Spleen (tissue), 11 donors: ENCODE data around the gene PICALM. TPM values are rescaled to one million over a fixed set of nuclear protein-coding genes. Genes with fewer than 3 reads are reported as not detected.

Experiments used
- DNase-seq: peaks from one replicate; pipeline ENCODE4 v3.0.0-alpha.2; 2020
- H3K27ac ChIP-seq, 8 donors: fragments of 200-600 bp; sonication (generic) in 7 of 8; 1 replicate in 4 of 8; 2 replicates in 4 of 8; pipeline versions ENCODE4 v1.5.0 to v1.8.0; 2016 to 2021; ENCODE audit warnings: inconsistent platforms in 4 of 8, mild to moderate bottlenecking in 4 of 8, moderate library complexity in 1 of 8
- H3K27me3 ChIP-seq, 7 donors: fragments of 200-600 bp; sonication (generic) in 6 of 7; replicated peaks in 1 of 7; 1 replicate in 4 of 7; 2 replicates in 3 of 7; pipeline versions ENCODE4 v1.5.0 to v1.8.0; 2016 to 2021; ENCODE audit warnings: inconsistent platforms in 3 of 7, mild to moderate bottlenecking in 1 of 7
- H3K36me3 ChIP-seq, 6 donors: fragments of 200-600 bp; sonication (generic) in 5 of 6; 1 replicate in 4 of 6; 2 replicates in 2 of 6; pipeline versions ENCODE4 v1.5.0 to v1.8.0; 2016 to 2021; ENCODE audit warnings: inconsistent platforms in 2 of 6
- H3K4me1 ChIP-seq, 6 donors: fragments of 200-600 bp; sonication (generic) in 5 of 6; 1 replicate in 3 of 6; 2 replicates in 3 of 6; pipeline versions ENCODE4 v1.5.0 to v1.8.0; 2016 to 2021; ENCODE audit warnings: inconsistent platforms in 3 of 6
- H3K4me3 ChIP-seq, 8 donors: fragments of 200-600 bp; sonication (generic) in 7 of 8; 1 replicate in 4 of 8; 2 replicates in 4 of 8; pipeline versions ENCODE4 v1.5.0 to v1.8.0; 2016 to 2021; ENCODE audit warnings: inconsistent platforms in 4 of 8, mild to moderate bottlenecking in 4 of 8, moderate library complexity in 2 of 8
- H3K9me3 ChIP-seq, 8 donors: fragments of 200-600 bp; sonication (generic) in 7 of 8; 1 replicate in 4 of 8; 2 replicates in 4 of 8; pipeline versions ENCODE4 v1.5.0 to v1.8.0; 2016 to 2021; ENCODE audit warnings: inconsistent platforms in 4 of 8
- CTCF ChIP-seq, 11 experiments: fragments of 200-600 bp in 7 of 11; fragments of 450-650 bp in 4 of 11; sonication (generic) in 4 of 11; IDR thresholded peaks in 8 of 11; conservative IDR thresholded peaks in 3 of 11; 1 replicate in 7 of 11; 2 replicates in 4 of 11; pipeline versions ENCODE4 v1.4.0 to v1.8.0; 2016 to 2021; ENCODE audit warnings: antibody characterized with exemption in 11 of 11, inconsistent platforms in 4 of 11, mild to moderate bottlenecking in 1 of 11
- POLR2A ChIP-seq, 3 donors: fragments of 450-650 bp; IDR thresholded peaks; one replicate each; pipeline ENCODE4 v1.5.1; 2017; ENCODE audit warnings: antibody characterized with exemption in 3 of 3, mild to moderate bottlenecking in 1 of 3
- POLR2AphosphoS5 ChIP-seq, 3 donors: sonication (generic); formaldehyde crosslinking; IDR thresholded peaks; one replicate each; pipeline ENCODE4 v1.5.1; 2017; ENCODE audit warnings: antibody characterized with exemption in 3 of 3
- WGBS, 5 donors: extraction: QIAGEN DNeasy Blood & Tissue Kit in 3 of 5; methylation state at CpG; one replicate each; pipeline versions ENCODE4 v1.1.5 to v1.1.7; 2013 to 2018; 5-methylcytosine and 5-hydroxymethylcytosine counted together
- intact Hi-C: fragments of 100-400 bp; cut with DNase I; formaldehyde crosslinking; loops from one replicate; pipeline ENCODE4 v1.15.0; 2023; ENCODE audit warnings: low total_unique reads
- polyA plus RNA-seq, 3 donors: library from polyadenylated mRNA; stranded (reverse); fragments of 200-250 nt; gene quantifications; one replicate each; pipeline ENCODE4 v1.2.1, GENCODE V29; 2013
- total RNA-seq, 7 donors: library from RNA; depleted of rRNA in 3 of 7; stranded (reverse); fragments of >200 nt in 3 of 7; fragmentation: NEBNext Ultra II Directional in 4 of 7; extraction: Animal tissue kit (Norgen Biotek cat#: 25700) in 4 of 7; gene quantifications; one replicate each; pipeline versions ENCODE4 v1.1.0 to v1.2.1, GENCODE V29; 2016 to 2021
- donor health status: healthy with polysubstance abuse.
- donor health status: DM: no; HTN: no; CAD: no; lungs with moderate emphysema.
- donor health status: DM: no; HTN: no; CAD: no.
- donor health status: Bipolar disorder and iron deficiency.
- donor health status: healthy.
- donor health status: DM: no; HTN: no; CAD: no.
- donor health status: DM: yes; HTN: yes; CAD: no.

The PICALM gene
- total and polyA plus RNA-seq, 10 donors: 42.9 to 500 (median 288) TPM

GRCh38 chr11:86087256-86087655 lies 18.4 kb upstream of the PICALM start:
- TF ChIP-seq POLR2AphosphoS5 (IDR thresholded peaks at IDR 0.05): no peak
- TF ChIP-seq CTCF (IDR thresholded peaks at IDR 0.05 in 8 of 11, conservative IDR thresholded peaks at IDR 0.05 in 3 of 11): no peak
- TF ChIP-seq POLR2A (IDR thresholded peaks at IDR 0.05): no peak
- no peak overlapping the region for H3K4me3 ChIP-seq
- no peak overlapping the region for H3K27ac ChIP-seq
- no peaks in the 10 kb centered on the region for H3K9me3 ChIP-seq
- 73 to 86% (median 79%) methylated on average over 2 of the region's 2 CpGs for WGBS, 5 donors
- DNase-seq: no peak
- H3K27me3 ChIP-seq: no peaks in the 10 kb centered on the region
- H3K4me1 ChIP-seq: no peaks in the 10 kb centered on the region
- intact Hi-C loops: no loop called here
- H3K36me3 ChIP-seq: no peaks in the 10 kb centered on the region

- Histone ChIP-seq H3K27me3 (no peaks in the 10 kb centered on the region), H3K4me1 (no peaks in the 10 kb centered on the region), H3K4me3 (no peak overlapping the region), H3K27ac (no peak overlapping the region), H3K9me3 (no peaks in the 10 kb centered on the region), H3K36me3 (no peaks in the 10 kb centered on the region)
- DNase-seq: no peak
- TF ChIP-seq CTCF (IDR thresholded peaks at IDR 0.05 in 8 of 11, conservative IDR thresholded peaks at IDR 0.05 in 3 of 11) (no peak), POLR2A (IDR thresholded peaks at IDR 0.05) (no peak), POLR2AphosphoS5 (IDR thresholded peaks at IDR 0.05) (no peak)
- intact Hi-C loops: no loop called here
- WGBS, 5 donors: 85 to 94% (median 91%) methylated on average over 3 of the region's 3 CpGs
Measured at GRCh38 chr11:86081455-86081854, 12.6 kb upstream of the PICALM start.

GRCh38 chr11:86079421-86079820 lies 10.5 kb upstream of the PICALM start:
- H3K27me3 ChIP-seq: no peaks in the 10 kb centered on the region
- no peaks in the 10 kb centered on the region for H3K36me3 ChIP-seq
- no peak overlapping the region for H3K27ac ChIP-seq
- no peak for DNase-seq
- H3K4me3 ChIP-seq: no peak overlapping the region
- H3K4me1 ChIP-seq: no peaks in the 10 kb centered on the region
- no peak for TF ChIP-seq CTCF (IDR thresholded peaks at IDR 0.05 in 8 of 11, conservative IDR thresholded peaks at IDR 0.05 in 3 of 11)
- TF ChIP-seq POLR2A (IDR thresholded peaks at IDR 0.05): no peak
- TF ChIP-seq POLR2AphosphoS5 (IDR thresholded peaks at IDR 0.05): no peak
- WGBS, 5 donors: 85 to 90% (median 90%) methylated on average over 3 of the region's 3 CpGs
- H3K9me3 ChIP-seq: no peaks in the 10 kb centered on the region
- intact Hi-C loops: no loop called here

GRCh38 chr11:86073948-86074347 lies 5.1 kb upstream of the PICALM start:
- H3K27ac ChIP-seq: no peak overlapping the region
- 61 to 89% (median 68%) methylated on average over 2 of the region's 2 CpGs for WGBS, 5 donors
- peaks cover 0 to 15% (median 11%) of the 10 kb centered on the region in 6 donors for H3K4me1 ChIP-seq
- no peaks in the 10 kb centered on the region for H3K9me3 ChIP-seq
- H3K36me3 ChIP-seq: no peaks in the 10 kb centered on the region
- TF ChIP-seq POLR2AphosphoS5 (IDR thresholded peaks at IDR 0.05) (no peak), CTCF (IDR thresholded peaks at IDR 0.05 in 8 of 11, conservative IDR thresholded peaks at IDR 0.05 in 3 of 11) (no peak), POLR2A (IDR thresholded peaks at IDR 0.05) (no peak)
- DNase-seq: no peak
- intact Hi-C loops: no loop called here
- no peaks in the 10 kb centered on the region for H3K27me3 ChIP-seq
- no peak overlapping the region for H3K4me3 ChIP-seq
